GM13977 (cell line): ENCODE data around the gene TTLL9.

Experiments
- DNase-seq: peaks from one replicate; pipeline ENCODE4 v3.0.0; 2012; ENCODE audit warnings: low spot score
- CTCF ChIP-seq: IDR thresholded peaks from 2 replicates; pipeline ENCODE4 v1.5.1; 2012; ENCODE audit warnings: mild to moderate bottlenecking, control low read depth; ENCODE audit not compliant: insufficient read depth; ENCODE audit errors: extremely low read depth, missing control alignments
- in situ Hi-C: fragments of 300-500 bp; cut with MboI; formaldehyde crosslinking; loops from one replicate; pipeline ENCODE4 v1.12.0; 2022; ENCODE audit warnings: low sequenced_read_pairs, low pct_unique_long_range_greater_than_20kb, mixed read lengths, inconsistent platforms; ENCODE audit not compliant: unreplicated experiment

The TTLL9 gene

GRCh38 chr20:31868853-31869672, 1.4 kb upstream of the TTLL9 start:
- no peak for TF ChIP-seq CTCF
- in situ Hi-C loops, result no loop called here
- no peak for DNase-seq

DNA sequence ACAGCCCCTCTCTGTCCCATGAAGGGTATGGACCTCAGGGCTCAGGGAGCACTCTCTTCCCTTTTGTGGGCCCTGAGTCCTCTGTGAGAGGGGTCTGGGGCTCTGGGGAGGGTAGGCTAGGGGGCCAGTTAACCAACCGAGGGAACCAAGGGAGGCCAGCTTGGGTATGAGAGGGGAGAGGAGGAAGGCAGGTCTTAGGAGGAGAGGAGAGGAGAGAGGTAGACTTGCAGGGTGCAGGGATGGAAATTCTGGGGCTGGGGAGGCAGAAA, 827 bp upstream of the TTLL9 start:
- in situ Hi-C loops, result no loop called here
- no peak for TF ChIP-seq CTCF
- DNase-seq, result no peak

DNA sequence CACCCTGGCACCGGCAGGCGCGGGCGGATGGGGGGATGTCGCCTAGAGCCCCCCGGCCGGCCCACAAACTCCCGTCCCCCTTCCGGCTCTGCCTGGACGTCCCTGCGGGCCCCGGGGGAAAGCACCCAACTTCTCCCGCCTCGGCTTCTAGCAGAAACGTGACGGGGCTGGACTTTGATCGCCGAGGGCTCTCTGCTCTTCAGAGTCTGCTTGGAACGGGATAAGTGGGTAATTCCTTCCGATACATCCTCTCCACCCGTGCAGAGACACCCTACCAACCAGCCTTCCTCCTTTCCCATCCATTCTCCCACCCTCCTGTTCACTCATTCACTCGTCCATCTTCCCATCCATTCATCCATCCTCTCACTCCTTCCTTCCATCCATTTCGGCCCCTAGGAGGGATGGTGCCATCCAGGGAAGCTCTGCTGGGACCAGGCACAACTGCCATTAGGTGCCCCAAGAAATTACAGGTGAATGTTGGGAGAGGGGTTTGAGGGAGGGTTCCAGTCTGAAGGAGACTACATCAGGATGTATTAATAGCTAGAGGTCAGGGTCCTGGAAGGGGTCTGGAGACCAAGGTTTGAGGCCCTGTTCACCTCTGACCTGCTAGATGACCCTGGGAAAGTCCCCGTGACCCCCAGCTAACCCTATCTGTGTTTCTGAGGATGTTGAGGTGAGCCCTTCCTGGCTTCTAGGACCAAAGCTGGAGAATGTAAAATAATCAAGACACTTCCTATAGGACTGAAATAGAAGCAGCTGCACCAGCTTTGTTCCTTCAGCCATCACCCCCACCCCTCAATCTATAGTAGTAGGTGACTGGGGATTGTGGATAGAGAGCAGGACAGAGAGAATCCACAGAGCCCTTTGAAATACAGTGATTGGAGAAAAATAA, 538 bp downstream of the TTLL9 start:
- peak; percentile 48 for DNase-seq

GRCh38 chr20:31871618-31871954, 1.2 kb downstream of the TTLL9 start:
- no peak for DNase-seq
- no peak for TF ChIP-seq CTCF
- in situ Hi-C loops, result no loop called here

More for the DNA sequence above, 538 bp downstream of the TTLL9 start:
- in situ Hi-C loops, result no loop called here
- no peak for TF ChIP-seq CTCF

- in situ Hi-C loops, result no loop called here
- no peak for TF ChIP-seq CTCF
- DNase-seq, result no peak
Observed at GRCh38 chr20:31872406-31872805, 2.0 kb downstream of the TTLL9 start.

DNA sequence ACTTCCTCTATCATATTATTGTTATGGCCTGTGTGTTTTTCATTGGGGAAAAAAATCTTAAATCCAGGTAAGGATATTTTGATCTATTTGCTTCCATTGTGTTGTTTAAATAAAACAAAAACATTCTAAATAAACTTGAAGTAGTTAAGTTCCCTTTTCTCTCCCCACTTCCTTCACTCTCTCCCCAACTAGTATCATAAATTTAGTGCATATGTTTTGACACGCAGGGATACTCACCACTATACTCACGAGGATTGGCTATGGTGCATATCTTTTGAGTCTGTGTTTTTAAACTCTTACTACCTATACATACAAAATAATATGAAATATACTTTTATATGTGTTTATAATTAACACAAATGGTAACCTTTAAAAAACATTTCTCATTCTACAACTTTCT, 5.2 kb downstream of the TTLL9 start:
- no peak for DNase-seq
- no peak for TF ChIP-seq CTCF

More for the DNA sequence above, 5.2 kb downstream of the TTLL9 start:
- in situ Hi-C loops, result no loop called here
